Endometrial microvascular endothelial cells (primary cell): ENCODE measurements around the gene CIC. TPM values are rescaled to one million over a fixed set of nuclear protein-coding genes. Genes with fewer than 3 reads are reported as not detected.
"Not testable (repeated sequence)": the region's sequence is repeated elsewhere in the genome, so short reads cannot be mapped to it uniquely, and the experiment has no call there.

Experiments used
- in situ Hi-C: cut with HindIII; loops from 2 replicates; pipeline ENCODE4 v1.10.0; 2017; ENCODE audit warnings: low sequenced_read_pairs, low pct_unique_long_range_greater_than_20kb; ENCODE audit errors: inconsistent ontology term
- total RNA-seq: library from RNA; depleted of rRNA; stranded (reverse); fragments of >200 nt; gene quantifications from one replicate; pipeline ENCODE4 v1.2.3, GENCODE V29; 2015; ENCODE audit errors: inconsistent ontology term

CIC gene
- total RNA-seq, 1 donor from 2014 or later: 36.0 TPM

DNA sequence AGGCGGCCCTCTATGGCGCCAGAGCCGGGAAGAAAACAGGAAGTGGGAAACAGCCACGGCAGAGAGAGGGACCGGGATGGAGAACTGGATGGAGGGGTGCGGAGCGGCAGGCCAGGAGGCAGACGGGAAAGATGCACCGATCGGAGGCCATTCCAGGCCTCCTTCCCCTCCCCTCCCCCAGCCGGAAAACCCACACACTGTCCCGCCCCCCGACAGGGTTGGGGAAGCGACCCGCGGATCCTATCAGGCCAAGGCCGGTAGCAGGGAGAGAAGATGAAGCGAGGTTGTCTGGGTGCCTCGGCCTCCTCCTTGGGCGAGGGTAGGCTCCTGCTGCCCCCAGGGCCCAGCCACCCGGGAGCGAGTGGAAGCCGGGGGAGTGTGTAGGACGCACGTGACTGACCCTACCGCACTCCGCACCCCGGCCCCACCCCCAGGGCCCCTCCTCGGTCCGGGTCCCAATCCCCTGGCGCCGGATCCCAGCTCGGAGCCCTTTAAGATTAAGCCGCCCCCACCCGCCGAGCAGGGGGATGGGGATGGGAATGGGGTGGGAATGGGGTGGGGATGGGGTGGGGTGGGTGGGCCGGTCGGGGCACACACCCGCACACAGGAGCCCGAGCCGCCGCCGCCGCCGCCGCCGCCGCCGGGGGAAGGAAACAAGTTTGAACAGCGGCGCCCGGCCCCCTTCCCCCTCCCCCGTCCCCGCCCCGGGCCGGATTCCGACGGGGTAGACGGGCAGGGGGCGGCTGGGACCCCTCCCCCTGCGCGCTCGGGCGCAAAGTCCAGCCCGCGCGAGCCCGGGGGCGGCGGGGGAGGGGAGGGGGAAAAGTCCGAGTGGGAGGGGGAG is 15.6 kb upstream of the CIC start:
- in situ Hi-C loops: no loop called here

DNA sequence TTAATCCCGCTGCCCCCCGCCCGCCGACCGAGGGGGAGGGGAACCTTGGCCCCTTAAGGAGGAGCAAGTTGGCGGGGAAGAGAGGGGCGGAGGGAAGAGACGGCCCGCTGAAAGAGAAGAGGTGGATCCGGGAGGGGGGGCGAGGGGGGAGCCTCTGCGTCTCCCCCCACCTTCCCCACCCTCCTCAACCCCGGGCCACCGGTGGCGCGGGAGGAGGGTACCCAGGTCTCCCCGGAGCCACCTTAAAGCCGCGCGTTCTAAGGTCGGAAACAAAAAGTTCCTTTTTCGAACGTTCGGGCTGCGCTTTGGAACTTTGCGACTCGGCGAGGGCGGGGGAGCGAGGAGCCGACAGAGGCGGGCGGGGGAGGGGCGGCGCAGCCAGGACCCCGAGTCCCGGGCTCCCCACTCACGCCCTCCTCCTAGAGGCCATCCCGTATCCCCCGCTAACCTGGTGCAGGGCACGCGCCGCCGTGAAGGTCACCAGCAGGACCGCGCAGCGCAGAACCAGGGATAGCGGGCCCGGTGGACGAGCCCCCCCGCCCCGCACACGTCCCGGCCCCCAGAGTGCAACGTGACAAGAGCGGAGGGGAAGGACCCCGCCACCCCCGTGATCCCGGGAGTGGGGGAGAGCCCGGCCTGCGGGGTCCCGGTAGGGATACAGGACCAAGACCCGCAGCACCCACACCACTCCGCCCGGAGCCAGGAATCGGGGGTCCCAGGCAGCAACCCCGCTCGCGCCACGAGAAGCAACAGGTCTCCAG is 14.8 kb upstream of the CIC start:
- in situ Hi-C loops: no loop called here

DNA sequence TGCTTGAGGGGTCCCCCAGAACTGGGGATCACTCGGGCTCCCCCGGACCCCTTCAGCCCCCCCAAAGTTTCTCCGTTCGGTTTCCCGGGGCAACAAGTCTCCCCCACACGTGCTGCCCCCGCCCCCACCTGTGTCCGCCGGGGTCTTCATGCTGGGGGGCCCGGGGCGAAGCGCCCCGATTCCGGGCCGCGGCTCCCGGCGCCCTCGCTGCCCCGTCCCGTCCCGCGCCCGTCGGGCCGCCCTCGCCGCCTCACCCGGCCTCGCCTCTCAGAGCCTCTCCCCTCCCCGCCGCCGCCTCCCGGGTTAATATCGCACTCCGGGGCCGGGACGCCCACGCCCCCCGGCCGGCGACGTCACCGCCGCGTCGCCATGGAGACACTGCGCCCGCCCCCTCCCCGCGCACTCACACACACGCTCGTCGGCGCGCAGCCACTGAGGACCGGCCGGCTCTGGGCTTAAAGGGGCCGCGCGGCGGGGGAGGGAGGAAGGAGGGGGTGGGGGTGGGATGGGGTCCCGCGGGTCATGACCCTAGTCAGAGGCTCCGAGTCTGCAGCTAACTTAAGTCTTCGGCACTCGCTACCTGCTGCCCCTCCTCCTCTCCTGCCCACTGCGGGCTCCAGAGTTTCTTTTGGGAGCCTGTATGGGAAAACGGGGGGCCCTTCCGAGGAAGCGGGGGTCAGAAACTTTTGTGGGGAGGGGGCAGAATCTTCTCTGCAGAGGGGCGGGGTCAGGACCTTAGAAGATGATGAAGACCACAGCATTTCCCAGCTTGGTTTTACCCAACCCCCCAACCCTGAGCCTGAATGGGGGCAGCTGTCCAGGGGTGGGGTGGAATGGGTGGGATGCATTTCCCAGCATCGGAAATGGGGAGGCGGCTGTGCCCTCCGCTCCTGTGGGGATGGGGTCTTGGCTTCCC is 13.9 kb upstream of the CIC start, which contains the start of gene ERF:
Gene ERF (minus strand): TSS at position 279 of the 916 bp plus-strand sequence. CDS start 129 bp downstream, at position 150.
- in situ Hi-C loops: no loop called here

DNA sequence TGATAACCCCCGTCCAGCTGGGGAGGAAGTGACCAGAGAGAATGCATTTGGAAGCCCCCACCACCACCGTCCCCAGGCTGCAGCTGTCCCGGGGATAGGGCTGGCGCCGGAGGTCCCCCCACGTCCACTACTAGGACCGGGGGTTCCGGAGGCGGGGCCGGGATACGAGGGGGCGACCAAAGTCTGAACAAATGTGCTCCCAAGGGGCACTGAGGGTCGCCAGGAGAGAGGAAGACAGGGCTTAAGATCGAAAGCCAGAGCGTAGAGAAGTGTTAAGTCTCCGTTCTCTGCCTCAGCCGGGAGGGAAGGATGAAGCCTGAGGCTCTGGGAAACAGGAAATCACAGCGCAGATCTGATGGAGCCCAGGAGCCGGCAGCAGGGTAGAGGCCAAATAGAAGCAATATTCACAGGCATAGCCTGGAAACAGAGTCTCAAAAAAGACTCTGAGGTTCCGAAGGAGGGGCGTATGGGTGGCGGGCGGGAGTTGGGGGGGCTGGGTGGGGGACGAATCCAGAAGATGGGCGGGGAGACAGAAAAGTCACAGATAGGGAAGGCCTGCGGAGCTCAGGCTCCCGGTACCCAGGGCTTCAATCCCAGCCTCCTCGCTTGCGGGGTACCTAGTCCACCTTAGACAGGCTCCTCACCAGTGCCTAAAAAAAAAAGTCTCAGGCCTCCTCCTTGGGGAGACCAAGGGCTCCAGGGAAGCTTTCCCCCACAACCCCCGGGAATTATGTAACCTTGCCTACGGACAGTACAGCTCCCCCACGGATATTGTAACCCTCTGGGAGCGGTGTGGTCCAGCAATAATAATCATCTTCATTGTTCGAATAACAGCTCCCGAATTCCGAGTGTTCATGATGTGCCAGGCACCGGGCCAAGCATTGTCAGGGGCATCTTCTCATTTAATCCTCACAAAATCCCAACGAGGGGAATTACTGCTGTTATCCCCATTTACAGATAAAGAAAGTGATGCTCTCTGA is 13.0 kb upstream of the CIC start:
- in situ Hi-C loops: no loop called here

- in situ Hi-C loops: not testable (repeated sequence)
Measured at GRCh38 chr19:42257842-42258241, 11.2 kb upstream of the CIC start.

DNA sequence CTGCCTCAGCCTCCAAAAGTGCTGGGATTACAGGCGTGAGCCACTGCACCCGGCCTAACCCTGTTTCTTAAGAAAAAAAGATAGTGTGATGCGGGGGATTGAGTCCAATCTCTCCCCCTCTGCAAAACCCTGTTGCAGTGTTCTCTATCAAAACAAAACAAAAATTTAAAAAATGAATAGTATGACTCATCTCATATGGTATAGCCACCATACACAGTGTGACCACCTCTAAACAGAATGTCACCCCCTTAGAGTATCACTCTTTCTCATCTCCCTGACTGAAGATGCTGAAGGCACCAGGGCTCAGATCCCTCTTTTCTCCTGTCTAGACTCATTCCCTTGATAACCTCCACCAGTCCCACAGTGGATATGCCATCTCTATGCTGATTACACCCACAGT is 7.3 kb upstream of the CIC start:
- in situ Hi-C loops: no loop called here

- in situ Hi-C loops: not testable (repeated sequence)
Measured at GRCh38 chr19:42266105-42266504, 2.9 kb upstream of the CIC start.

GRCh38 chr19:42266928-42267603 is 2.0 kb upstream of the CIC start:
- in situ Hi-C loops: not testable (repeated sequence)

DNA sequence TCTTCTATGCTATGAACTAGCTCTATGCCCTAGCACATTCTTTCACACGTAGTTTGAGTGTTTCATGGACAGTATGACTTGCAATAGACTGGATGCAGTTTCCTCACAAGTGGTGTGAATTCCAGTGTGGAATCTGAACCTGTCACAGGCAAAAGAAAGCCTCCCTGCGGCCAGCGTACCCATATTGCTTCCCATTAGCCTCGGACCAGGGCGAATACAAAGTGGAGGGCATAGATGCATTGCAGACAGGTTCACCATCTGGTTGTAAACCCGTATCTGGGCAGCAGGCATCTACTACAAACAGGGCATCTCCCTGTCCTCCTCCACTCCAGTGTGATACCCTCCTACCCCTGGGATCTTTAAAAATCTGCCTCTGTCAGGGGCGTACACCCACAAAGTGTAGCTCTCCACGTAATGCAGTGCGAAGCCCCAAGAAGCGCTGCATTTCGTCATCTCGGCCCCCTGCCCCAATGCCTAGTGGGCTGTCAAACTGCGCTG is 1.4 kb upstream of the CIC start:
- in situ Hi-C loops: no loop called here

DNA sequence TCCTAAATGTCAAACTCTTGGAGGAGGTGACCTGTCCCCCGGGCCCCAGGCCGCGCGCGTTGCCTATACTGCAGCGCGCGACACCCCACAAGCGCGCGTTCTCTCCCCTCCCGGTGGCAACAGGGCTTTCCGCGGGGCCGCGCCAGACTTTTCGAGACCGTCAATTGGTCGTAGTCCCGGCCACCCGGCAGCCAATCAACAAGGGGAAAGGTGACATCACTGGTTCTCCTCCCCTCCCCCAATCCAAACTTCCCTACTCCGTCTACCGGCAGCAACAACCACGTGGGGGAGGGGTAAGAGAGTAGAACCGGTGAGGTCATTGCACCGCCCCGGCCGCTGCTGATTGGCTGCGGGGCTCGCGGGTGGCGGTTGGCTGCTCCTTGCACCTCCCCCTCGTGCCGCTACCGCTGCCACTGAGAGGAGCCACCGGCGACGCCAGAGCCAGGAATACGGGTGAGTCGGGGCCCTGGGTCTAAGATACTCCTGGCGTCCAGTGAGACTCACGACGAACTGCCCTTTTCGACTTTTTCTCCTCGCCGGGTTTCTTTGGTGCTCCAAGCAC is 829 bp upstream of the CIC start:
- in situ Hi-C loops: no loop called here

- in situ Hi-C loops: no loop called here
Measured at GRCh38 chr19:42269478-42270345, 660 bp downstream of the CIC start.

DNA sequence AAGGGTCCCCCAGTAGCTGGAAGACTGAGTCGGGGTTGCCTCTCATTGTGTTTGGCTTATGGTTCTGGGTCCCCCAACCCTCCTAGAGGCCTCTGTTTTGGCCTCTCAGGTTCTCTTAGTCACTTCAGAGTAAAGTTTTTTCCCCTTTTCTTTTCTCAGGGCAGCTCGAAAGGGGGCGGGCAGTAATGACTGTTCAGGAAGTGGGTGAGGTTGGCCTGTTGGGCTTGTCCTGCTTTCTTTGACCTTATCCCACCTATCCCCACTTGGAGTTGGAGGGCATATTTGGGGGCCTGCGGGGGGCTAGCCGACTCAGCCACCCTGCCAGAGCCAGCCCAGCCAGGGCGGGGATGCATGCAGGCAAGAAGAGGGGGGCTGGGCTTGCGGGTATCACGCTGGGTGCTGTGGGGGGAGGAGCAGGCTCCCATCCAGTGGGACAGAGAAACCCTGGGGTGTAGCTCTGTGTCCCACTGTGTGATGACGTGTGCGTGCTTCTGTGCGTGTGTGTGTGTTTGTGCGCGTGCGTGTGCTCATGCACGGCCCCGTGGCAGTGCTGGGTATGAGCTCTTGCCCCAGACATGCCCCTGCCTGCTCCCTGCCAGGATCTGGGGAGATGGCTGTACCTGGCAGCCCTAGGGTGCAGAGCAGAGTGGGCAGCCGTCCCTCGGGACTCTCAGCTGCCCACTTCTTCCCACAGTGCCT is 1.4 kb downstream of the CIC start:
- in situ Hi-C loops: no loop called here

GRCh38 chr19:42271045-42271419 is 2.0 kb downstream of the CIC start:
- in situ Hi-C loops: no loop called here

- in situ Hi-C loops: no loop called here
Measured at GRCh38 chr19:42271861-42272534, 2.9 kb downstream of the CIC start.

GRCh38 chr19:42272535-42272897 is 3.5 kb downstream of the CIC start:
- in situ Hi-C loops: no loop called here
